HL-60 (cell line): ENCODE data around the gene EIPR1.

Experiments
- GABPA ChIP-seq: IDR thresholded peaks from 2 replicates; pipeline ENCODE4 v1.6.1; 2012; ENCODE audit warnings: low read depth
- POLR2AphosphoS5 ChIP-seq: IDR thresholded peaks from 2 replicates; pipeline ENCODE4 v1.6.1; 2012; ENCODE audit warnings: low read depth
- SPI1 ChIP-seq: IDR thresholded peaks from 2 replicates; pipeline ENCODE4 v1.6.1; 2012; ENCODE audit warnings: low read depth, mild to moderate bottlenecking, borderline replicate concordance
- TF ChIP-seq, protein P1 (sequence below): IDR thresholded peaks from one replicate; pipeline ENCODE4 v1.5.1; 2011; ENCODE audit warnings: low read length, control low read depth, inconsistent platforms; ENCODE audit not compliant: insufficient read depth
- TF ChIP-seq, protein P2 (sequence below): IDR thresholded peaks from 2 replicates; pipeline ENCODE4 v1.6.1; 2012; ENCODE audit warnings: low read depth; ENCODE audit not compliant: insufficient replicate concordance

GRCh38 chr2:3249476-3249962 lies 128.1 kb downstream of the EIPR1 start:
- TF ChIP-seq, protein P1, sequence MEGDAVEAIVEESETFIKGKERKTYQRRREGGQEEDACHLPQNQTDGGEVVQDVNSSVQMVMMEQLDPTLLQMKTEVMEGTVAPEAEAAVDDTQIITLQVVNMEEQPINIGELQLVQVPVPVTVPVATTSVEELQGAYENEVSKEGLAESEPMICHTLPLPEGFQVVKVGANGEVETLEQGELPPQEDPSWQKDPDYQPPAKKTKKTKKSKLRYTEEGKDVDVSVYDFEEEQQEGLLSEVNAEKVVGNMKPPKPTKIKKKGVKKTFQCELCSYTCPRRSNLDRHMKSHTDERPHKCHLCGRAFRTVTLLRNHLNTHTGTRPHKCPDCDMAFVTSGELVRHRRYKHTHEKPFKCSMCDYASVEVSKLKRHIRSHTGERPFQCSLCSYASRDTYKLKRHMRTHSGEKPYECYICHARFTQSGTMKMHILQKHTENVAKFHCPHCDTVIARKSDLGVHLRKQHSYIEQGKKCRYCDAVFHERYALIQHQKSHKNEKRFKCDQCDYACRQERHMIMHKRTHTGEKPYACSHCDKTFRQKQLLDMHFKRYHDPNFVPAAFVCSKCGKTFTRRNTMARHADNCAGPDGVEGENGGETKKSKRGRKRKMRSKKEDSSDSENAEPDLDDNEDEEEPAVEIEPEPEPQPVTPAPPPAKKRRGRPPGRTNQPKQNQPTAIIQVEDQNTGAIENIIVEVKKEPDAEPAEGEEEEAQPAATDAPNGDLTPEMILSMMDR: no peak
- TF ChIP-seq POLR2AphosphoS5 (no peak), SPI1 (no peak), GABPA (no peak)
- TF ChIP-seq, protein P2, sequence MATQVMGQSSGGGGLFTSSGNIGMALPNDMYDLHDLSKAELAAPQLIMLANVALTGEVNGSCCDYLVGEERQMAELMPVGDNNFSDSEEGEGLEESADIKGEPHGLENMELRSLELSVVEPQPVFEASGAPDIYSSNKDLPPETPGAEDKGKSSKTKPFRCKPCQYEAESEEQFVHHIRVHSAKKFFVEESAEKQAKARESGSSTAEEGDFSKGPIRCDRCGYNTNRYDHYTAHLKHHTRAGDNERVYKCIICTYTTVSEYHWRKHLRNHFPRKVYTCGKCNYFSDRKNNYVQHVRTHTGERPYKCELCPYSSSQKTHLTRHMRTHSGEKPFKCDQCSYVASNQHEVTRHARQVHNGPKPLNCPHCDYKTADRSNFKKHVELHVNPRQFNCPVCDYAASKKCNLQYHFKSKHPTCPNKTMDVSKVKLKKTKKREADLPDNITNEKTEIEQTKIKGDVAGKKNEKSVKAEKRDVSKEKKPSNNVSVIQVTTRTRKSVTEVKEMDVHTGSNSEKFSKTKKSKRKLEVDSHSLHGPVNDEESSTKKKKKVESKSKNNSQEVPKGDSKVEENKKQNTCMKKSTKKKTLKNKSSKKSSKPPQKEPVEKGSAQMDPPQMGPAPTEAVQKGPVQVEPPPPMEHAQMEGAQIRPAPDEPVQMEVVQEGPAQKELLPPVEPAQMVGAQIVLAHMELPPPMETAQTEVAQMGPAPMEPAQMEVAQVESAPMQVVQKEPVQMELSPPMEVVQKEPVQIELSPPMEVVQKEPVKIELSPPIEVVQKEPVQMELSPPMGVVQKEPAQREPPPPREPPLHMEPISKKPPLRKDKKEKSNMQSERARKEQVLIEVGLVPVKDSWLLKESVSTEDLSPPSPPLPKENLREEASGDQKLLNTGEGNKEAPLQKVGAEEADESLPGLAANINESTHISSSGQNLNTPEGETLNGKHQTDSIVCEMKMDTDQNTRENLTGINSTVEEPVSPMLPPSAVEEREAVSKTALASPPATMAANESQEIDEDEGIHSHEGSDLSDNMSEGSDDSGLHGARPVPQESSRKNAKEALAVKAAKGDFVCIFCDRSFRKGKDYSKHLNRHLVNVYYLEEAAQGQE: no peak
